ENCODE data around the gene GDI1. TPM values are rescaled to one million over a fixed set of nuclear protein-coding genes. Genes with fewer than 3 reads are reported as not detected.

GDI1 gene
- total and polyA plus RNA-seq, 12 donors: 85.6 to 287 (median 113) TPM

- peak overlapping the region in 2 of 4 donors; percentile 34 to 66 for H3K4me3 ChIP-seq
- peak in 6 of 7 donors; percentile 55 to 76 (median 66) for DNase-seq
- WGBS, 4 donors: 10 to 66% (median 45%) methylated on average over 5 to 15 of the region's 15 CpGs
- H3K27me3 ChIP-seq: no peaks in the 10 kb centered on the region
- H3K9me3 ChIP-seq (replicated peaks in 1 of 3): no peaks in the 10 kb centered on the region
- H3K4me1 ChIP-seq (replicated peaks in 1 of 2): no peaks in the 10 kb centered on the region
- intact Hi-C loops (cut with DNase I): no loop called here
- peaks cover 0 to 2% of the 10 kb centered on the region in 2 donors for H3K36me3 ChIP-seq (replicated peaks in 1 of 2)
- H3K27ac ChIP-seq: peak overlapping the region in 2 of 5 donors; percentile 16 to 66
- no peak for TF ChIP-seq POLR2A (IDR thresholded peaks at IDR 0.05)
- TF ChIP-seq, protein P1, sequence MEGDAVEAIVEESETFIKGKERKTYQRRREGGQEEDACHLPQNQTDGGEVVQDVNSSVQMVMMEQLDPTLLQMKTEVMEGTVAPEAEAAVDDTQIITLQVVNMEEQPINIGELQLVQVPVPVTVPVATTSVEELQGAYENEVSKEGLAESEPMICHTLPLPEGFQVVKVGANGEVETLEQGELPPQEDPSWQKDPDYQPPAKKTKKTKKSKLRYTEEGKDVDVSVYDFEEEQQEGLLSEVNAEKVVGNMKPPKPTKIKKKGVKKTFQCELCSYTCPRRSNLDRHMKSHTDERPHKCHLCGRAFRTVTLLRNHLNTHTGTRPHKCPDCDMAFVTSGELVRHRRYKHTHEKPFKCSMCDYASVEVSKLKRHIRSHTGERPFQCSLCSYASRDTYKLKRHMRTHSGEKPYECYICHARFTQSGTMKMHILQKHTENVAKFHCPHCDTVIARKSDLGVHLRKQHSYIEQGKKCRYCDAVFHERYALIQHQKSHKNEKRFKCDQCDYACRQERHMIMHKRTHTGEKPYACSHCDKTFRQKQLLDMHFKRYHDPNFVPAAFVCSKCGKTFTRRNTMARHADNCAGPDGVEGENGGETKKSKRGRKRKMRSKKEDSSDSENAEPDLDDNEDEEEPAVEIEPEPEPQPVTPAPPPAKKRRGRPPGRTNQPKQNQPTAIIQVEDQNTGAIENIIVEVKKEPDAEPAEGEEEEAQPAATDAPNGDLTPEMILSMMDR (IDR thresholded peaks at IDR 0.05): no peak
Observed at GRCh38 chrX:154458954-154459778, 22.2 kb downstream of the GDI1 start.

DNA sequence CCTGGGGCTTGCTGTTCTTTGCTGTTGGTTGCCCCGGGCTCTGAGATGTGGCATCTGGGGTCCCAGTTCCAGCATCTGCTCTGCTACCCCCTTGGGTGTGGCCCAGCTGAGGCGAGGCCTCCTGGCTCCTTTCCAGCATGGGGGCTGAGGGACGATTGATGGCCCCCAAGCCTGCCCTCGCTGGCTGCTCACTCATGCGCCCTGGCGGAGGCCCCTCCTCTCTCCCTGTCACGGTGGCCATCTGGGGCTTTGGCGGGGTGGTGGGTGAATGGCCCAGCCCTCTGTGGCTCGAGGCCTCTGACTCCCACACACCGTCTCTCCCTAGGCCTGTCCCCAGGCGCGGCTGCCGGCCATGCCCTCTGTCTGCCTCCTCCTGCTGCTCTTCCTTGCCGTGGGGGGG is 22.9 kb downstream of the GDI1 start:
- 61 to 82% (median 73%) methylated on average over 7 to 14 of the region's 14 CpGs for WGBS, 4 donors
- TF ChIP-seq POLR2A (IDR thresholded peaks at IDR 0.05): no peak
- TF ChIP-seq, protein P1 (IDR thresholded peaks at IDR 0.05): no peak
- intact Hi-C loops (cut with DNase I): no loop called here
- no peaks in the 10 kb centered on the region for H3K27me3 ChIP-seq
- no peak overlapping the region for H3K4me3 ChIP-seq
- H3K4me1 ChIP-seq (replicated peaks in 1 of 2): no peaks in the 10 kb centered on the region
- no peak for DNase-seq
- H3K27ac ChIP-seq: peak overlapping the region in 1 of 5 donors; percentile 20
- no peaks in the 10 kb centered on the region for H3K9me3 ChIP-seq (replicated peaks in 1 of 3)
- H3K36me3 ChIP-seq (replicated peaks in 1 of 2): peaks cover 0 to 9% of the 10 kb centered on the region in 2 donors

- TF ChIP-seq, protein P1 (IDR thresholded peaks at IDR 0.05): no peak
- TF ChIP-seq POLR2A (IDR thresholded peaks at IDR 0.05): no peak
- no peaks in the 10 kb centered on the region for H3K9me3 ChIP-seq (replicated peaks in 1 of 3)
Observed at GRCh38 chrX:154460326-154460725, 23.4 kb downstream of the GDI1 start.

GRCh38 chrX:154462396-154462795 is 25.4 kb downstream of the GDI1 start:
- intact Hi-C loops (cut with DNase I): no loop called here
- no peak for DNase-seq
- H3K27ac ChIP-seq: no peak overlapping the region
- no peak overlapping the region for H3K4me3 ChIP-seq
- H3K36me3 ChIP-seq (replicated peaks in 1 of 2): peaks cover 0 to 33% of the 10 kb centered on the region in 2 donors
- H3K9me3 ChIP-seq (replicated peaks in 1 of 3): no peaks in the 10 kb centered on the region
- 75 to 88% (median 86%) methylated on average over 2 to 8 of the region's 8 CpGs for WGBS, 4 donors
- no peaks in the 10 kb centered on the region for H3K4me1 ChIP-seq (replicated peaks in 1 of 2)
- no peaks in the 10 kb centered on the region for H3K27me3 ChIP-seq
- TF ChIP-seq, protein P1 (IDR thresholded peaks at IDR 0.05): no peak
- no peak for TF ChIP-seq POLR2A (IDR thresholded peaks at IDR 0.05)

More at GRCh38 chrX:154460326-154460725, 23.4 kb downstream of the GDI1 start:
- WGBS, 4 donors: 82 to 100% (median 87%) methylated on average over 1 to 26 of the region's 26 CpGs
- peaks cover 0 to 14% of the 10 kb centered on the region in 2 donors for H3K36me3 ChIP-seq (replicated peaks in 1 of 2)
- no peak overlapping the region for H3K4me3 ChIP-seq
- intact Hi-C loops (cut with DNase I): no loop called here
- H3K27ac ChIP-seq: no peak overlapping the region
- no peaks in the 10 kb centered on the region for H3K4me1 ChIP-seq (replicated peaks in 1 of 2)
- peak in 1 of 7 donors; percentile 57 for DNase-seq
- no peaks in the 10 kb centered on the region for H3K27me3 ChIP-seq

All from adrenal gland (tissue), 12 donors.